Measurements from ENCODE around the gene BHLHA15.

Gene BHLHA15

DNA sequence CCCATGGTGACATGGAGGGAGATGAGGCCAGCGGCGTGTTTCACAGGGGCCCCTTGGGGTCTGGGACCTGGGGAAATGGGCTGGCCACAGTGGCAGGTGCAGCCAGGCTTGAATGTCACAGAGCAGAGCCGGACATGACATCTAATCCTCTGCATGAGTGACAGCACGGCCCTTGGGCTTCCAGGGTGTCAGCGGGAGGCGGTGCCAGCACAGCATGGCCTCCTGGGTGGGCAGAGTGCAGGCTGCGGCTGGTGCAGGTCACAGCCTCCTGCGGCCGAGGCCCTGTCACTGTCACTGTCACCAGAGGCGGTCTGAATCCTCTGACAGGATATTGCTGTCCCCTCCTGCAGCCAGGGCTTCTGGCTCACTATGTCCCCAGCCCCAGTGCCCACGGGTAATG is 18.2 kb downstream of the BHLHA15 start:
- no peak for DNase-seq (ENCODE audit: extremely low read depth, low read depth)
- H3K4me3 ChIP-seq (replicated peaks; ENCODE audit: low read depth, low read length), result no peak overlapping the region
- TF ChIP-seq, protein P1, sequence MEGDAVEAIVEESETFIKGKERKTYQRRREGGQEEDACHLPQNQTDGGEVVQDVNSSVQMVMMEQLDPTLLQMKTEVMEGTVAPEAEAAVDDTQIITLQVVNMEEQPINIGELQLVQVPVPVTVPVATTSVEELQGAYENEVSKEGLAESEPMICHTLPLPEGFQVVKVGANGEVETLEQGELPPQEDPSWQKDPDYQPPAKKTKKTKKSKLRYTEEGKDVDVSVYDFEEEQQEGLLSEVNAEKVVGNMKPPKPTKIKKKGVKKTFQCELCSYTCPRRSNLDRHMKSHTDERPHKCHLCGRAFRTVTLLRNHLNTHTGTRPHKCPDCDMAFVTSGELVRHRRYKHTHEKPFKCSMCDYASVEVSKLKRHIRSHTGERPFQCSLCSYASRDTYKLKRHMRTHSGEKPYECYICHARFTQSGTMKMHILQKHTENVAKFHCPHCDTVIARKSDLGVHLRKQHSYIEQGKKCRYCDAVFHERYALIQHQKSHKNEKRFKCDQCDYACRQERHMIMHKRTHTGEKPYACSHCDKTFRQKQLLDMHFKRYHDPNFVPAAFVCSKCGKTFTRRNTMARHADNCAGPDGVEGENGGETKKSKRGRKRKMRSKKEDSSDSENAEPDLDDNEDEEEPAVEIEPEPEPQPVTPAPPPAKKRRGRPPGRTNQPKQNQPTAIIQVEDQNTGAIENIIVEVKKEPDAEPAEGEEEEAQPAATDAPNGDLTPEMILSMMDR (IDR thresholded peaks at IDR 0.05; ENCODE audit: low read depth, low read length, missing control alignments), result no peak

DNA sequence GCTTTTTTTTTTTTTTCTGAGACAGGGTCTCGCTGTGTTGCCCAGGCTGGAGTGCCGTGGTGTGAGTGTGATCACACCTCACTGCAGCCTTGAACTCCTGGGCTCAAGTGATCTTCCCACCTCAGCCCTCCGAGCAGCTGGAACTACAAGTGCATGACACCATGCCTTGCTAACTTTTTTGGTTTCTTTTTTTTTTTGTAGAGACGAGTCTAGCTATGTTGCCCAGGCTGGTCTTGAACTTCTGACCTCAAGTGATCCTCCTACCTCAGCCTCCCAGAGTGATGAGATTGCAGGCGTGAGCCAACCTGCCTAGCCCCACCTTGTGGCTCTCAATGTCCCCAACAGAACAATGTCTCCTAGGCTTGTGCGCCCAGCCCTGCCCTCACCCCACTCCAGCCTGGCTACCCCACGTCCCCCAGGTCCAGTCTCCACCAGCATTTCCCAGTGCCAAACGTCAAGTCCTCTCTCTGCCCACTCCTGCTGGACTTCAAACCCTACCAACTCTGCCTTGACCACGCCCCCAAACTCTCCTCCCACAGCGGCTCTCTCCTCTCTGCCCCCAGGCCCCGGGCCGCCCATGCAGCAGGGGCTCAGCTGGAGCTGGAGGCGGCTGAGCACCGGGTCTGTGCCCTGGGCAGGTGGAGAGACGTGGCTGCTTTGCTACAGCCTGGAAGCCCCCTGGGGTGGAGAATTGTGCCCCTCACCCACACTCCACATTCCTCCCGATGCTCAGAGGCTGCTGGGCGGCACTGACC is 18.9 kb downstream of the BHLHA15 start:
- no peak for DNase-seq (ENCODE audit: extremely low read depth, low read depth)
- no peak overlapping the region for H3K4me3 ChIP-seq (replicated peaks; ENCODE audit: low read depth, low read length)
- TF ChIP-seq, protein P1 (IDR thresholded peaks at IDR 0.05; ENCODE audit: low read depth, low read length, missing control alignments), result no peak

DNA sequence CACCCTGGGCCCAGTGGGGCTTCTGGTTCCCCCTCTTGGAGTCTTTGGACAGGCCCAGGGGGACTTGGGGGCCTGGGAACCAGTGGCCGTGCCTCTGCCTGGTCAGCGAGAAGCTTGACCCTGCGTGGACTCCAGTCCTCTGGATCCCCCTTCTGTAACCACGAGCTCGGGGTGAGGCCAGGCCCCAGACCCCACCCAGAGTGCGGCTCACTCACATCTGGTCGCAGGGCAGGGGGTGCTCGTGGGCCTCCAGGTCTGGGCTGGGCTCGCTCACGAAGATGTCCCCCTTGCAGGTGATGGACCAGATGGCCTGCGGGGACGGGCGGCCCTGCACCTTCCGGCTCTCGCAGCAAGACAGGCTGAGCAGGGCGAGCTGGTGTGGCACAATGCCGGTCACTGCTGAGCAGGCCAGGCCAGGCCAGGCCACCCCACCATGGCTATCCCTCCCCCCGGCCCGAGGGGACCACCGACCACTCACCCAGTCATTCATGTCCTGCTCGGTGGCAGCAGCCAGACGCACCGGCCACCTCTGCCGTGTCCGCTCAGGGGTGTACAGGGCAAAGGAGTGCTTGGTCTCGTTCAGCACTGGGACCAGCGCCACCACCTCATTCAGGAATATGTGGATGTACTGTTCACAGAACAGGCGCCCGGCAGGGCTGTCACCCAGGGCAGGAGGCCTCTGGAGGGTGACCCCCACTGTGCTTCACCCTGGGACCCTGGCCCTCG is 19.7 kb downstream of the BHLHA15 start:
- TF ChIP-seq, protein P1 (IDR thresholded peaks at IDR 0.05; ENCODE audit: low read depth, low read length, missing control alignments), result no peak

DNA sequence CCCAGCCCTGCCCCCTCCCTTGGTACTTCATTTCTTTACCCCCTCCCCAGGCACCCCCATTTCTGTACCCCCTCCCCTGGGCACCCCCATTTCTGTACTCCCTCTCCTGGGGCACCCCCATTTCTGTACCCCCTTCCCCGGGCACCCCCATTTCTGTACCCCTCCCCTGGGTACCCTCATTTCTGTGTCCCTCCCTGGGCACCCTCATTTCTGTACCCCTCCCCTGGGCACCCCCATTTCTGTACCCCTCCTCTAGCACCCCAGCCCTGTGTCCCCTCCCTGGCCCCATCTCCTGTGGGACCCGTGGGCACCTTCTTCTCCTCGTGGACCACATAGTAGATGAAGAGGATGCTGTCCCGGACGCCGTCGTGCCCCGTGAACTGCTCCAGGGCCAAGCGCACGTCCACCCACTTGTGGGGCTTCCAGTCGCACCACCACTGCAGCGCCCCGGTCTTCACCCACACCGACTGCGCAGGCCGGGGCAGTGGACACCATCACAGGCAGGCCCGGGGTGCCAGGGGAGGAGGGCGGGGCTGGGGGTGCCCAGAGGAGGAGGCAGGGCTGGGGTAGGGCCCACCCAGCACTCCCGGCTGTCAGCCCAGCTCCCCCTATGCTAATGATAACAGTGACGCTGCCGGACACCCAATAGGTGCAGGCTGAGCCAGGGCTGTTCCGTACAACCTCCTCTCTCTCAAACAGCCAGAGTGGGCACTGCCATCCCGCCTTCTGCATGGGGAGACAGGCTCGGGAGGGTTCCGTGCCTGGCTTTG is 20.4 kb downstream of the BHLHA15 start:
- TF ChIP-seq, protein P1 (IDR thresholded peaks at IDR 0.05; ENCODE audit: low read depth, low read length, missing control alignments), result no peak
- DNase-seq (ENCODE audit: extremely low read depth, low read depth), result no peak
- no peak overlapping the region for H3K4me3 ChIP-seq (replicated peaks; ENCODE audit: low read depth, low read length)

More for the DNA sequence above, 19.7 kb downstream of the BHLHA15 start:
- DNase-seq (ENCODE audit: extremely low read depth, low read depth), result no peak
- H3K4me3 ChIP-seq (replicated peaks; ENCODE audit: low read depth, low read length), result no peak overlapping the region

DNA sequence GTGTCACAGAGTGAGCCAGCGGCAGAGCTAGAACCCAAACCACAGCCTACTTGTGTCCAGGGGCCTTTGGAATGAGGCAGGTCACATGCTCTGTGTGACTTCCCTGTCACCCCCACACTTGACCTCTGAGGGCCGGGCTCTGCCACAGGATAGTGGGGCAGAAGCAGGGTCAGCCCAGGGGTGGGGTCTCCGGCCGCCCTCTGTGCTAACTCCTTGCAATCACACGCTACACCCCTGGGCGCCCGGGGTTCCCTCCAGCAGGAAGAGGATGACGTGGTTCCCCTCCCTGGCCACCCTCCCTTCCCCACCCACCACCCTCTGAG is 21.0 kb downstream of the BHLHA15 start:
- TF ChIP-seq, protein P1 (IDR thresholded peaks at IDR 0.05; ENCODE audit: low read depth, low read length, missing control alignments), result no peak
- H3K4me3 ChIP-seq (replicated peaks; ENCODE audit: low read depth, low read length), result no peak overlapping the region
- DNase-seq (ENCODE audit: extremely low read depth, low read depth), result no peak

DNA sequence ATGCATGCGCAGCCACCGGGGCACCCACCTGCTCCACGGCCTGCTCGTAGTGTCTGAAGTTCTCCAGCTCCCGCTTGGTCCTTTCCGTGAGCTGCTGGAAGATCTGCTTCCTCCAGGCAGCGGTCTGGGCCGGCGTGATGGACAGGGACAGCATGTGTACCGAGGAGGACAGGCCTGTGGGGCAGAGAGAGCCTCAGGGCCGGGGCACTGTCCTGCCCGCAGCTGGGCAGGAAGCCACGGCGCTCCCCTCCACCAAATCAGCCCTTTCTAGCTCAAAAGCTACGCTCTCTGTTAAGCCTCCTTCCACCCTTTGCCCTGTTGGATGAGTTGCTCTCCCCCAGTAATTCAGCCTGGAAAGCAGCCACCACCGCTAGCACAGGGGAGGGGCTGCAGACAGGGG is 21.6 kb downstream of the BHLHA15 start:
- TF ChIP-seq, protein P1 (IDR thresholded peaks at IDR 0.05; ENCODE audit: low read depth, low read length, missing control alignments), result no peak
- DNase-seq (ENCODE audit: extremely low read depth, low read depth), result no peak
- no peak overlapping the region for H3K4me3 ChIP-seq (replicated peaks; ENCODE audit: low read depth, low read length)

Data from HFF-Myc (cell line).